ENCODE data around the gene FANCI.

The FANCI gene

DNA sequence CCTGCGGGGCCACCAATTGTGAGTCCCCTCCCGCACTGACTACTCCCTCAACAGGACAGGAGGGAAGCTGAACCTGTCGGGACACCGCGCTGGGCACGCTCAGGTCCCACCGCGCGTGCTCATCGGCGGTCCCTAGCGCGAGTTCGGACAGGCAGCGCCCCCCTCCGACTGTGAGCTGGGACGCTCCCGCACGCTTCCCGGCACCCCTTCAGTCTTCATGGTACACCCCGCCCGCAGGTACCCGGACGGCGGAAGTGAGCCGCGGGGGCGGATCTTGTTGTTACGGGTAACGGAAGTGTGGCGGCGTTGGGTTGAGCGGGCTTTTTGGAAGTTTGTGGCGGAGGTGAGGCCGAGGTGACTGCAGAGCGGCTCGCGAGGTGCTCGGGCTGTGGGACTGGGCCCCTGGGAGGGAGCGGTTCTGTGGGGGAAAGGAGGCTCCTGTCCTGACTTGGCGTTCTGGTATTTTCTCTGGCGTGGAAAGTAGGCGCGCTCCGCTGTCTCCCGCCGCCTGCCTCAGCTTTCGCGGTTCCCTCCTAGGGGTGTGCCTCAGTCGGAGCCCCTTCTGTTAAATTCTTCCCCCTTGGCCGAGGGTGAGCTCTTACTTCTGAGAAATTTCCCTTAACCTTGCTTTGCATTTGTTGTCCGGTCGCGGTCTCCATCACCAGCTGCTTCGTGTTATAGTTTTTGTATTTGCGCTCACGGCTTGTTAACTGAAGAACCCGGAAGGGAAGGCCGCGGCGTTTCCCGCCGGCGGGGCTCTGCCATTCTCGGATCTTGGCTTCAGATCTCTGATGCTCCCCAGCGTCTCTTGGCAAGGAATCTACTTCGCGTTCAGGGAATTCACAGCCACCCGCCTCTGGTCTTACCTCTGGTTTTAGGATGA is at the start of gene FANCI:
Gene FANCI, plus strand, starts transcription at position 289 of the 883 bp plus-strand sequence. CDS start 3,669 bp downstream, outside the sequence.
- DNase-seq (ENCODE audit: low read depth, low spot score): peak; percentile 52
- ChIA-PET POLR2A (interaction anchor here (0.8 kb wide), 1 partner anchor 37 kb away, joined by 3 read pairs; no protein-coding TSS in a partner anchor), CTCF (interaction anchor here (0.6 to 3.3 kb wide), 9 partner anchors 9 to 56 kb away, joined by 3 to 26 read pairs (median 3); no protein-coding TSS in a partner anchor)
- TF ChIP-seq, protein P1, sequence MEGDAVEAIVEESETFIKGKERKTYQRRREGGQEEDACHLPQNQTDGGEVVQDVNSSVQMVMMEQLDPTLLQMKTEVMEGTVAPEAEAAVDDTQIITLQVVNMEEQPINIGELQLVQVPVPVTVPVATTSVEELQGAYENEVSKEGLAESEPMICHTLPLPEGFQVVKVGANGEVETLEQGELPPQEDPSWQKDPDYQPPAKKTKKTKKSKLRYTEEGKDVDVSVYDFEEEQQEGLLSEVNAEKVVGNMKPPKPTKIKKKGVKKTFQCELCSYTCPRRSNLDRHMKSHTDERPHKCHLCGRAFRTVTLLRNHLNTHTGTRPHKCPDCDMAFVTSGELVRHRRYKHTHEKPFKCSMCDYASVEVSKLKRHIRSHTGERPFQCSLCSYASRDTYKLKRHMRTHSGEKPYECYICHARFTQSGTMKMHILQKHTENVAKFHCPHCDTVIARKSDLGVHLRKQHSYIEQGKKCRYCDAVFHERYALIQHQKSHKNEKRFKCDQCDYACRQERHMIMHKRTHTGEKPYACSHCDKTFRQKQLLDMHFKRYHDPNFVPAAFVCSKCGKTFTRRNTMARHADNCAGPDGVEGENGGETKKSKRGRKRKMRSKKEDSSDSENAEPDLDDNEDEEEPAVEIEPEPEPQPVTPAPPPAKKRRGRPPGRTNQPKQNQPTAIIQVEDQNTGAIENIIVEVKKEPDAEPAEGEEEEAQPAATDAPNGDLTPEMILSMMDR (IDR thresholded peaks at IDR 0.05; ENCODE audit: insufficient read depth, low read length, missing control alignments): peak; percentile 77
- H3K4me3 ChIP-seq (ENCODE audit: low read depth, low read length): peak within 1 kb of the TSS; percentile 95

DNA sequence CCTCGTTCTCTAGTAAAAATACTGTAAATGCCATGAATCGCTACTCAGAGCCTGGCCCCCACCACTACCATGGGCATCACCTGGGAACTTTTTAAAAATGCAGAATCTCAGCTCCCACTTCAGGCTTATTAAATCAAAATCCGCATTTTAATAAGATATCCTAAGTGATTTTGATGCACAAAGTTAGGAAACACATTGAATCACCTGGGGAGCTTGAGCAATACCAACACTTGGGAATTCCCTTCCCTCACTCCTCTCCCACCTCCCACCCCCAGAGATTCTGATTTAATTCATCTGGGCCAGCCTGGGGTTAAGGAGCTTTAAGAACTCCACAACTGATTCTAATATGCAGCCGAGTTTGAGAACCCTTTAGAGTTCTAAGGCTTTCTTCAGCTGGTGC is 49.2 kb upstream of the FANCI start:
- H3K4me3 ChIP-seq (ENCODE audit: low read depth, low read length): no peak overlapping the region
- TF ChIP-seq, protein P1 (IDR thresholded peaks at IDR 0.05; ENCODE audit: insufficient read depth, low read length, missing control alignments): no peak
- no peak for DNase-seq (ENCODE audit: low read depth, low spot score)
- ChIA-PET CTCF (interaction anchor here (1.1 to 8.2 kb wide), 4 partner anchors 11 to 23 kb away, joined by 3 to 97 read pairs (median 10); no protein-coding TSS in a partner anchor), POLR2A (interaction anchor here (0.6 kb wide), 1 partner anchor 49 kb away, joined by 3 read pairs; no protein-coding TSS in a partner anchor)

DNA sequence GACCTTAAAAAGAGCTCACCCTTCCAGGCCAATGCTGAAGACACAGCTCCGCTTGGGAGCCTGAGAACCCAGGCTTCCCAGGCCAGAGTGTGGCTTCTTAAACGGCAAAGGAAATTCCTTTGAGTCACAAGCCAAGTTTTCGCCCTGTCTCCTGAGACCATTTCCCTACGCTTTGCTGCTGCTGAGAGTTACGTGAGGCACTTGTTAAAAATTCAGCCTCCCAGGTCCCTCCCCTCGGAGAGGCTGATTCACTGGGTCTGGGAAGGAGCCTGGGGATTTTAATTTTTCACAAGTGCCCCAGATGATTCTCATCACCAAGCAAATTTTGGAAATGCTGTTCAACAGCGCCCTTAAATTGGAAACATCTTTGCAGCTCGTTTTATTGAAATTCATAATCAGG is 47.9 kb upstream of the FANCI start:
- no peak overlapping the region for H3K4me3 ChIP-seq (ENCODE audit: low read depth, low read length)
- ChIA-PET POLR2A (no interaction called here), CTCF (interaction anchor here (1.0 to 8.2 kb wide), 4 partner anchors 9 to 25 kb away, joined by 4 to 97 read pairs (median 12); no protein-coding TSS in a partner anchor)
- TF ChIP-seq, protein P1 (IDR thresholded peaks at IDR 0.05; ENCODE audit: insufficient read depth, low read length, missing control alignments): no peak
- no peak for DNase-seq (ENCODE audit: low read depth, low spot score)

DNA sequence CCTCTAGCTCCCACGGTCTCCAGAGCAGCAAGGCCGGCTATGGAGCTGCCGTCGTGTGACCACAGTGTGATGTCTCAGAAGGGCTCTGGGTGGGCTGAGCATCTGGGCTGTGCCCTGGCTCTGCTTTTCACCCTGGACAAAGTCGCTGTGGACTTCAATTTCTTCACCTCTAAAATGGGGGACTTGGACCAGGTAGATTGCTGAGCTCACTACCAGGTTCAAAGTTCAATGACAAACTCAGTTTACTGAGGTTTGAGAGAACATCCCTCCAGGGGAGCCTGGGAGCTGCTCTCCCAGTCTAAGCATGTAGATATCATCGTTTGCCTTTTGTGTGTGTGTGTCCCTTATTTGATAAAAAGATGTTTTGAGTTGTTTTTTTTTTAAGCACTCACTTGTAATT is 47.5 kb upstream of the FANCI start:
- TF ChIP-seq, protein P1 (IDR thresholded peaks at IDR 0.05; ENCODE audit: insufficient read depth, low read length, missing control alignments): no peak
- H3K4me3 ChIP-seq (ENCODE audit: low read depth, low read length): no peak overlapping the region
- ChIA-PET POLR2A (no interaction called here), CTCF (interaction anchor here (1.0 to 8.2 kb wide), 4 partner anchors 9 to 25 kb away, joined by 4 to 97 read pairs (median 12); no protein-coding TSS in a partner anchor)
- no peak for DNase-seq (ENCODE audit: low read depth, low spot score)

DNA sequence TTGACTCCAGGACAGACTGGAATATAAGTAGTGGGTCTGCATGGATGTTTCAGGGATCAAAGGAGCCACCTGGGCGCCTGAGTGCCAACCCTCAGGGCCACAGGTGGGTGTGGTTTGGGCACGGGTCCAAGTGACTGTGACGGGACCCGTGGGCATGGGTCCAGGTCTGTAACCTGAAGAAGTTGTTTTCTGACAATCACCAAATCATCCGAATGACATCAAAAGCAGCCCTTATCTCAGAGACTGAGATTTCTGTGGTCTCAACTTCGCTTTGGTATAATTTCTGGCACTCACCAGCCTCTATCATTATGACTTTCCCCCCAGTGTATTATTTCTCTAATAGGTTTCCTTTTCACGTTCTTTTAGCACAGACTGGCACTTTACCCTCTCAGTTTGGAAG is 46.8 kb upstream of the FANCI start:
- TF ChIP-seq, protein P1 (IDR thresholded peaks at IDR 0.05; ENCODE audit: insufficient read depth, low read length, missing control alignments): no peak
- no peak for DNase-seq (ENCODE audit: low read depth, low spot score)
- CTCF ChIA-PET: interaction anchor here (1.9 to 8.2 kb wide), 3 partner anchors 8 to 26 kb away, joined by 6 to 97 read pairs (median 17); no protein-coding TSS in a partner anchor
- POLR2A ChIA-PET: no interaction called here
- no peak overlapping the region for H3K4me3 ChIP-seq (ENCODE audit: low read depth, low read length)

DNA sequence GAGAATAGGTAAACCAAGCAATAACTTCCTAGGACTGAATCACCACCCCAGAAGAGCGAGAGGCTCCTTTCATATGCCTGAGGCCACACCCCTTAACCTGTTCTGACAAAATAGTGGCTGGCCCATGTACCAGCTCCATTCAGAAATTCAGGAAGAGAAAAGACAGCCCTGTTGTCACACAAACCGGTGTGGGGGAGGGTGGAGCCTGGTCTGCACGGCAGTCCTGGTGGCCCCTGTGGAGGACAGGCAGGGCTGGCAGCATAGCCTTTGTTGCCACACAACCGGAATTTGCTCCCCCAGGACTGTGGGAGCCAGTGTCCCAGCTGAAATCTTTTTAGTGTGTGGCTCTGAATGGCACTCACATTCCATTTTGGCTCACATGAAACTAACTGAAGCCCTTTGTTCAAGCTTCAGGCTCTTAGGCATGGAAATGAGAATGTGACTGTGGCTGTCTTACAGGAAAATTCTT is 46.2 kb upstream of the FANCI start:
- no peak for DNase-seq (ENCODE audit: low read depth, low spot score)
- no peak overlapping the region for H3K4me3 ChIP-seq (ENCODE audit: low read depth, low read length)
- POLR2A ChIA-PET: no interaction called here
- TF ChIP-seq, protein P1 (IDR thresholded peaks at IDR 0.05; ENCODE audit: insufficient read depth, low read length, missing control alignments): no peak
- CTCF ChIA-PET: interaction anchor here (2.3 to 8.2 kb wide), 4 partner anchors 8 to 140 kb away, joined by 9 to 97 read pairs (median 14); no protein-coding TSS in a partner anchor

Data from AG04449 (cell line).